ENCODE measurements around the gene TAS2R46. TPM values are rescaled to one million over a fixed set of nuclear protein-coding genes. Genes with fewer than 3 reads are reported as not detected.

The TAS2R46 gene, protein sequence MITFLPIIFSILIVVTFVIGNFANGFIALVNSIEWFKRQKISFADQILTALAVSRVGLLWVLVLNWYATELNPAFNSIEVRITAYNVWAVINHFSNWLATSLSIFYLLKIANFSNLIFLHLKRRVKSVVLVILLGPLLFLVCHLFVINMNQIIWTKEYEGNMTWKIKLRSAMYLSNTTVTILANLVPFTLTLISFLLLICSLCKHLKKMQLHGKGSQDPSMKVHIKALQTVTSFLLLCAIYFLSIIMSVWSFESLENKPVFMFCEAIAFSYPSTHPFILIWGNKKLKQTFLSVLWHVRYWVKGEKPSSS
- total RNA-seq: 1.5 and 2.8 TPM in 2 replicates

GRCh38 chr12:11062194-11062593, at the start of gene TAS2R46:
TSS of gene TAS2R46 (minus strand) at chr12:11062294. CDS start at chr12:11062294, 0 bp downstream.

DNA sequence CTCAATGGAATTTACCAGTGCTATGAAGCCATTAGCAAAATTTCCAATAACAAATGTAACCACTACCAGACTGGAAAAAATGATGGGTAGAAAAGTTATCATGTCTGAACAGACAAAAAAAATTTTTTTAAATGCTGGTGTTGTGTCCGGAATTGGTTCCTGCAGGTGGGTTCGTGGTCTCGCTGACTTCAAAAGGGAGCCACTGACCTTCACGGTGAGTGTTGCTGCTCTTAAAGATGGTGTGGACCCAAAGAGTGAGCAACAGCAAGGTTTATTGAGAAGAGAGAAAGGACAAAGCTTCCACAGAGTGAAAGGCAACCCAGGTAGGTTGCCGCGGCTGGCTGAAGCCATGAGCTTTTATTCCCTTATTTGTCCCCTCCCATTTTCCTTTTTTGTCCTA, 30.0 kb upstream of the TAS2R46 start, which contains the start of gene TAS2R43:
Gene TAS2R43 (minus strand): TSS at position 186 of the 400 bp plus-strand sequence. CDS start 84 bp downstream, at position 102.

GRCh38 chr12:11031307-11031706, 30.8 kb downstream of the TAS2R46 start, which contains the start of gene TAS2R31:
TSS of gene TAS2R31 (minus strand) at chr12:11031407. CDS start at chr12:11031335, 72 bp downstream.

DNA sequence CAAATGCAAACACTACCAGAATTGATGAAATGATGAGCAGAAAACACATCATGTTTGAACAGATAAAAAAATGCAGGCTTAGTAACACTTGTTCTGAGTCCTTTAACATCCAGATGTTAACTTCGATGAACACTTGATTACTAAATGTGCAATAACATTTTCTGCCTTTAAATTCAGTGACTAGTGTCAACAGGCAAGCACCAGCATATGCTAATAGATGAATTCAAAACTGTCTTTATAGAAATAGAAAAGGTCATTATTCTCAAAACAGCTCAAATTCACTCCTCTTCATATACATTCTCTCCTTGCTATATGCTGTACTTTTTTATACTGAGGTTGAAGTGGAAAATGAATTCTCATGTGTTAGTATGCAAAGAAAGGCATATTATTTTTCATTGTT, 39.6 kb downstream of the TAS2R46 start, which contains the start of gene TAS2R19:
Gene TAS2R19 (minus strand): TSS at position 101 of the 400 bp plus-strand sequence. CDS start 49 bp downstream, at position 52.

Other genes with a start within 250 kb of the TAS2R46 start
- under 0.01 and 0.19 TPM in 2 replicates for gene TAS2R10, start 235.9 kb downstream of the TAS2R46 start, total RNA-seq
- 0.28 and 1.2 TPM in 2 replicates for gene PRR4, start 212.8 kb downstream of the TAS2R46 start, total RNA-seq
- gene PRH1, start 178.0 kb downstream of the TAS2R46 start, total RNA-seq: 7.3 and 18.3 TPM in 2 replicates
- 0.58 and 1.1 TPM in 2 replicates for gene TAS2R13, start 152.7 kb downstream of the TAS2R46 start, total RNA-seq
- gene PRH2, start 133.1 kb downstream of the TAS2R46 start, total RNA-seq: 0.19 TPM in 1 of 2 replicates, not detected in the other
- gene TAS2R14, start 123.0 kb downstream of the TAS2R46 start, total RNA-seq: 1.5 and 3.7 TPM in 2 replicates
- 1.5 and 3.1 TPM in 2 replicates for gene TAS2R50, start 75.4 kb downstream of the TAS2R46 start, total RNA-seq
- gene TAS2R20, start 64.0 kb downstream of the TAS2R46 start, total RNA-seq: 1.2 and 4.2 TPM in 2 replicates
- 2.1 and 7.3 TPM in 2 replicates for gene TAS2R19, start 39.7 kb downstream of the TAS2R46 start, total RNA-seq
- gene TAS2R31, start 30.9 kb downstream of the TAS2R46 start, total RNA-seq: 2.5 and 5.6 TPM in 2 replicates
- 0.19 and 1.4 TPM in 2 replicates for gene TAS2R43, start 30.0 kb upstream of the TAS2R46 start, total RNA-seq
- gene TAS2R30, start 72.3 kb upstream of the TAS2R46 start, total RNA-seq: 2.7 and 4.2 TPM in 2 replicates
- 5.9 and 7.3 TPM in 2 replicates for gene SMIM10L1, start 108.9 kb upstream of the TAS2R46 start, total RNA-seq
- gene TAS2R42, start 124.6 kb upstream of the TAS2R46 start, total RNA-seq: not detected in 2 replicates
- gene PRB3, start 207.4 kb upstream of the TAS2R46 start, total RNA-seq: not detected in 2 replicates
- not detected in 2 replicates for gene PRB4, start 248.1 kb upstream of the TAS2R46 start, total RNA-seq

Measured in regular cardiac myocyte (primary cell).